ENCODE data around the gene PTPRM. TPM values are rescaled to one million over a fixed set of nuclear protein-coding genes. Genes with fewer than 3 reads are reported as not detected.
"Not testable (repeated sequence)": the region's sequence is repeated elsewhere in the genome, so short reads cannot be mapped to it uniquely, and the experiment has no call there.

The PTPRM gene
- total RNA-seq, 1 experiment from 2014 or later = 1.6 TPM

DNA sequence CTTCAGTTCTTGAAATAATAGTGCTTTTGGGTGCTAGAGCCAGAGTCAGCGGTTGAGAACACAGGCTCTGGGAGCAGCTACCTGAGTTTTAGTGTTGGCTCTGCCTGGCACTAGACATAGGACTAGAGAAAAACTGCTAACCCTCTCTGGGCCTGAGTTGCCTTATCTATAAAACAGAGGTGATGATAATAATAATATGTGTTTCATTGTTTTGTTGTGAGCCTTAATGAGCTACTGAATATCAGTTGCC, 391.7 kb downstream of the PTPRM start:
- Histone ChIP-seq H3K27ac (ENCODE audit: low read length) (no peak overlapping the region), H3K4me1 (ENCODE audit: control insufficient read depth, insufficient read depth, low read length) (no peaks in the 10 kb centered on the region), H3K9me3 (ENCODE audit: control insufficient read depth, insufficient read depth, low read depth, low read length) (no peaks in the 10 kb centered on the region), H3K4me3 (ENCODE audit: low read depth in 2 of 2, low read length in 2 of 2) (no peak overlapping the region), H3K27me3 (ENCODE audit: control insufficient read depth, insufficient read depth, low read length) (no peaks in the 10 kb centered on the region), H3K36me3 (ENCODE audit: control insufficient read depth, insufficient read depth, low read length) (no peaks in the 10 kb centered on the region)
- CTCF ChIA-PET = no interaction called here
- in situ Hi-C loops (cut with HindIII; ENCODE audit: low pct_unique_long_range_greater_than_20kb, low sequenced_read_pairs) = no loop called here
- no peak for ATAC-seq
- DNase-seq (ENCODE audit: low read depth, low spot score) = no peak
- no TSS peak for BruUV-seq (replicated peaks)
- TF ChIP-seq, protein P1, sequence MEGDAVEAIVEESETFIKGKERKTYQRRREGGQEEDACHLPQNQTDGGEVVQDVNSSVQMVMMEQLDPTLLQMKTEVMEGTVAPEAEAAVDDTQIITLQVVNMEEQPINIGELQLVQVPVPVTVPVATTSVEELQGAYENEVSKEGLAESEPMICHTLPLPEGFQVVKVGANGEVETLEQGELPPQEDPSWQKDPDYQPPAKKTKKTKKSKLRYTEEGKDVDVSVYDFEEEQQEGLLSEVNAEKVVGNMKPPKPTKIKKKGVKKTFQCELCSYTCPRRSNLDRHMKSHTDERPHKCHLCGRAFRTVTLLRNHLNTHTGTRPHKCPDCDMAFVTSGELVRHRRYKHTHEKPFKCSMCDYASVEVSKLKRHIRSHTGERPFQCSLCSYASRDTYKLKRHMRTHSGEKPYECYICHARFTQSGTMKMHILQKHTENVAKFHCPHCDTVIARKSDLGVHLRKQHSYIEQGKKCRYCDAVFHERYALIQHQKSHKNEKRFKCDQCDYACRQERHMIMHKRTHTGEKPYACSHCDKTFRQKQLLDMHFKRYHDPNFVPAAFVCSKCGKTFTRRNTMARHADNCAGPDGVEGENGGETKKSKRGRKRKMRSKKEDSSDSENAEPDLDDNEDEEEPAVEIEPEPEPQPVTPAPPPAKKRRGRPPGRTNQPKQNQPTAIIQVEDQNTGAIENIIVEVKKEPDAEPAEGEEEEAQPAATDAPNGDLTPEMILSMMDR (IDR thresholded peaks at IDR 0.05) = no peak
- TF ChIP-seq, protein P2, sequence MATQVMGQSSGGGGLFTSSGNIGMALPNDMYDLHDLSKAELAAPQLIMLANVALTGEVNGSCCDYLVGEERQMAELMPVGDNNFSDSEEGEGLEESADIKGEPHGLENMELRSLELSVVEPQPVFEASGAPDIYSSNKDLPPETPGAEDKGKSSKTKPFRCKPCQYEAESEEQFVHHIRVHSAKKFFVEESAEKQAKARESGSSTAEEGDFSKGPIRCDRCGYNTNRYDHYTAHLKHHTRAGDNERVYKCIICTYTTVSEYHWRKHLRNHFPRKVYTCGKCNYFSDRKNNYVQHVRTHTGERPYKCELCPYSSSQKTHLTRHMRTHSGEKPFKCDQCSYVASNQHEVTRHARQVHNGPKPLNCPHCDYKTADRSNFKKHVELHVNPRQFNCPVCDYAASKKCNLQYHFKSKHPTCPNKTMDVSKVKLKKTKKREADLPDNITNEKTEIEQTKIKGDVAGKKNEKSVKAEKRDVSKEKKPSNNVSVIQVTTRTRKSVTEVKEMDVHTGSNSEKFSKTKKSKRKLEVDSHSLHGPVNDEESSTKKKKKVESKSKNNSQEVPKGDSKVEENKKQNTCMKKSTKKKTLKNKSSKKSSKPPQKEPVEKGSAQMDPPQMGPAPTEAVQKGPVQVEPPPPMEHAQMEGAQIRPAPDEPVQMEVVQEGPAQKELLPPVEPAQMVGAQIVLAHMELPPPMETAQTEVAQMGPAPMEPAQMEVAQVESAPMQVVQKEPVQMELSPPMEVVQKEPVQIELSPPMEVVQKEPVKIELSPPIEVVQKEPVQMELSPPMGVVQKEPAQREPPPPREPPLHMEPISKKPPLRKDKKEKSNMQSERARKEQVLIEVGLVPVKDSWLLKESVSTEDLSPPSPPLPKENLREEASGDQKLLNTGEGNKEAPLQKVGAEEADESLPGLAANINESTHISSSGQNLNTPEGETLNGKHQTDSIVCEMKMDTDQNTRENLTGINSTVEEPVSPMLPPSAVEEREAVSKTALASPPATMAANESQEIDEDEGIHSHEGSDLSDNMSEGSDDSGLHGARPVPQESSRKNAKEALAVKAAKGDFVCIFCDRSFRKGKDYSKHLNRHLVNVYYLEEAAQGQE (IDR thresholded peaks at IDR 0.05; ENCODE audit: insufficient read depth in 1 of 2, low read depth in 2 of 2, low read length in 1 of 2) = no peak
- TF ChIP-seq SIN3A (IDR thresholded peaks at IDR 0.05; ENCODE audit: borderline replicate concordance, insufficient read depth, low read depth, low read length) (no peak), POLR2AphosphoS5 (IDR thresholded peaks at IDR 0.05; ENCODE audit: low read depth, low read length) (no peak), TCF7L2 (IDR thresholded peaks at IDR 0.05; ENCODE audit: low read depth, low read length) (no peak)
- intact Hi-C loops (cut with micrococcal nuclease; ENCODE audit: unreplicated experiment) = no loop called here
- POLR2A ChIA-PET = no interaction called here

DNA sequence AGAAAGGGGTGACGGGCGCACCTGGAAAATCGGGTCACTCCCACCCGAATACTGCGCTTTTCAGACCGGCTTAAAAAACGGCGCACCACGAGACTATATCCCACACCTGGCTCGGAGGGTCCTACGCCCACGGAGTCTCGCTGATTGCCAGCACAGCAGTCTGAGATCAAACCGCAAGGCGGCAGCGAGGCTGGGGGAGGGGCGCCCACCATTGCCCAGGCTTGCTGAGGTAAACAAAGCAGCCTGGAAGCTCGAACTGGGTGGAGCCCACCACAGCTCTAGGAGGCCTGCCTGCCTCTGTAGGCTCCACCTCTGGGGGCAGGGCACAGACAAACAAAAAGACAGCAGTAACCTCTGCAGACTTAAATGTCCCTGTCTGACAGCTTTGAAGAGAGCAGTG, 399.6 kb downstream of the PTPRM start:
- in situ Hi-C loops (cut with HindIII; ENCODE audit: low pct_unique_long_range_greater_than_20kb, low sequenced_read_pairs); H3K27ac ChIP-seq (ENCODE audit: low read length); H3K27me3 ChIP-seq (ENCODE audit: control insufficient read depth, insufficient read depth, low read length); H3K36me3 ChIP-seq (ENCODE audit: control insufficient read depth, insufficient read depth, low read length); intact Hi-C loops (cut with micrococcal nuclease; ENCODE audit: unreplicated experiment); H3K4me1 ChIP-seq (ENCODE audit: control insufficient read depth, insufficient read depth, low read length); CTCF ChIA-PET; H3K9me3 ChIP-seq (ENCODE audit: control insufficient read depth, insufficient read depth, low read depth, low read length); H3K4me3 ChIP-seq (ENCODE audit: low read depth in 2 of 2, low read length in 2 of 2); ATAC-seq; DNase-seq (ENCODE audit: low read depth, low spot score); POLR2A ChIA-PET; BruUV-seq (replicated peaks): not testable (repeated sequence)

DNA sequence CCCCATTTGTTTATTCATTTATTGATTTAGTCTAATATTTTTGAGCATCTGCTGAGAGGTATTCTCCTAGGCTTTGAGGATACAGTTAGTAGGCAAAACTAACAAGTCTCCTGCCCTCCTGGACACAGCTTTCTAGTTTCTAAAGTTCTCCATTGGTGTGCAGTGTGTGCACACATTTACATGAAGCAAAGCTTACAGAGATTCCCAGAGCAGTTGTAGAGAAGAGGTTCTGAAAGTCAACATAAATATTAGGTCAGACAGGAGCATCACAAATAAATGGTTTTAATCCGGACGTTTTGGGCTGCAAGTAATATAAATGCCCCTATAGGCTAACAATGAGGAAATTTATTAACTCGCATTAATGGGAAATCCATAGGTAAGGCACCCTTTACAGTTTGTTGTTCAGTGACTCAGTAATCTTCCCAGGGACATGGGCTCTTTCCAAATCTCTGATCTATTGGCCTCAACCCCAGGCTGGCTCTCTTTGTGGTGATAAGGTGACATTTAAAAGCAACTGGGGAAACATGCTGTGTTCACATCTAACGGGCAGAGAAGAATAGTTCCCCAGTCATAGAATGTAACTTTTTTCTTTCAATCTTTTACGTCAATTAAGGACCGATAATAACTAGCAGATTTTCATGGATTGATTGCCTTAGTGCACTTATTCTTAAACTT, 407.2 kb downstream of the PTPRM start:
- no peak for TF ChIP-seq POLR2AphosphoS5 (IDR thresholded peaks at IDR 0.05; ENCODE audit: low read depth, low read length)
- TF ChIP-seq TCF7L2 (IDR thresholded peaks at IDR 0.05; ENCODE audit: low read depth, low read length) = no peak
- TF ChIP-seq, protein P2 (IDR thresholded peaks at IDR 0.05; ENCODE audit: insufficient read depth in 1 of 2, low read depth in 2 of 2, low read length in 1 of 2) = no peak
- TF ChIP-seq SIN3A (IDR thresholded peaks at IDR 0.05; ENCODE audit: borderline replicate concordance, insufficient read depth, low read depth, low read length) = no peak
- ChIA-PET POLR2A (no interaction called here), CTCF (no interaction called here)
- H3K27ac ChIP-seq (ENCODE audit: low read length) = no peak overlapping the region
- no peak for ATAC-seq
- in situ Hi-C loops (cut with HindIII; ENCODE audit: low pct_unique_long_range_greater_than_20kb, low sequenced_read_pairs) = no loop called here
- H3K36me3 ChIP-seq (ENCODE audit: control insufficient read depth, insufficient read depth, low read length) = no peaks in the 10 kb centered on the region
- no peak overlapping the region for H3K4me3 ChIP-seq (ENCODE audit: low read depth in 2 of 2, low read length in 2 of 2)
- H3K4me1 ChIP-seq (ENCODE audit: control insufficient read depth, insufficient read depth, low read length) = no peaks in the 10 kb centered on the region
- DNase-seq (ENCODE audit: low read depth, low spot score) = no peak
- no peaks in the 10 kb centered on the region for H3K9me3 ChIP-seq (ENCODE audit: control insufficient read depth, insufficient read depth, low read depth, low read length)
- intact Hi-C loops (cut with micrococcal nuclease; ENCODE audit: unreplicated experiment) = no loop called here
- no peaks in the 10 kb centered on the region for H3K27me3 ChIP-seq (ENCODE audit: control insufficient read depth, insufficient read depth, low read length)
- BruUV-seq (replicated peaks) = no TSS peak

All from Panc1 (cell line).